Subcutaneous adipose tissue (tissue), 4 donors: ENCODE data around the gene DAB1. TPM values are rescaled to one million over a fixed set of nuclear protein-coding genes. Genes with fewer than 3 reads are reported as not detected.

Experiments
- CTCF ChIP-seq: fragments of 450-650 bp; IDR thresholded peaks from one replicate; pipeline ENCODE4 v1.5.1; 2016; ENCODE audit warnings: low read depth, mild to moderate bottlenecking, control low read depth, antibody characterized with exemption, moderate library complexity
- total RNA-seq, 4 donors: library from RNA; depleted of rRNA; stranded (reverse); fragments of >200 nt; gene quantifications; one replicate each; pipeline ENCODE4 v1.1.0, GENCODE V29; 2016

The DAB1 gene
- total RNA-seq, 4 donors from 2014 or later = 0.22 to 0.98 (median 0.45) TPM

- no peak for TF ChIP-seq CTCF
These were observed 248.4 kb downstream of the DAB1 start for GRCh38 chr1:57175506-57175905.

DNA sequence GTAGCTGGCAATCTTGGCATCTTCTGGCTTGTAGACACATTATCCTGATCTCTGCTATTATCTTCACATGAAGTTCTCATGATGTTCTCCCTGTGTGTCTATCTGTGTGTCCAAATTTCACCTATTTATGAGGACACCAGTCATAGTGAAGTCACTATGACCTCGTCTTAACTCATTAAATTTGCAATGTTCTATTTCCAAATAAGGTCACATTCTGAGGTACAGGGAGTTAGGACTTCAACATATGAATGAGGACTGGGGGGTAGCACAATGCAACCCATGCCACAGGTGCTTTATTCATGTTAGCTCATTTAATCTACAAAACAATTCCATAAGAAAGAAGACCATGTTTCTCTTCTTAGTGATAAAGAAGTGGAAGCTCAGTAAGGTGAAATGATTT is 251.8 kb downstream of the DAB1 start:
- no peak for TF ChIP-seq CTCF

GRCh38 chr1:57167997-57168396 is 255.9 kb downstream of the DAB1 start:
- TF ChIP-seq CTCF = no peak

DNA sequence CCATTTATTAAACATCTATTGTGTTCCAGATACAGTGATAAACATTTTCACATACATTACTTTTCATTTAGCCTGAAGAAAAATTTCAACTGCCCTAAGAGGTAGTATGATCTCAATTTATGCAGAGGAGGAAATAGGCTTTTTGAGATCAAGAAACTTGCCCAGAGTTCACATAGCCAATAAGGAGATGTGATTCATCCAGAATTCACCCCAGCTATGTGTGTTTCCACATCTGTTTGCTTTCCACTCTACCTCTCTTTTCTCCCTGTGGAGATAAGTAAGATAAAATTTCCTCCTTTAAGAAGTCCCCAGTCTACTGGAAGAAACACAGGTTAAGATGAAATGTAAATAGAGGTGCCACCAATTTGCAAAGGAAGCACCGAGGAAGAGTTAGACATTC is 258.3 kb downstream of the DAB1 start:
- no peak for TF ChIP-seq CTCF

- TF ChIP-seq CTCF = no peak
These were observed 259.3 kb downstream of the DAB1 start for GRCh38 chr1:57164584-57164983.

DNA sequence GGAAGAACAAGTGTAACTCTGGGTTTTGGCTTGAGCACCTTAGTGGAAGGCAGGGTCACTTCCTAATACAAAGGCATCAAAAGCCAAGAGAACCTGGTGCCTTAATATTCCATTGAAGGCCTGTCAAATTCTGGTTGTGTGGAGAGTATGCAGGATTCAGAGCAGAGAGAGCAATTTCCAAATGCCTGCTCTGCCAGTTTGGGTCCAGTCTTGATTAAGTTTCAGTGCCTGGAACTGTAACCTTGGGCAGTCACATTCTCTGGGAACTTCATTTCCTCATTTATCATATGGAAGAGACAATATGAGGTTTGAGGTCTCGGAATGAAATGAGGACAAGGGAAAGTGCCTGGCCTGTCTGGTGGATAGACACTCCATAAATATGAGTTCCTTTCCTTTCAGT is 260.1 kb downstream of the DAB1 start:
- TF ChIP-seq CTCF = no peak

DNA sequence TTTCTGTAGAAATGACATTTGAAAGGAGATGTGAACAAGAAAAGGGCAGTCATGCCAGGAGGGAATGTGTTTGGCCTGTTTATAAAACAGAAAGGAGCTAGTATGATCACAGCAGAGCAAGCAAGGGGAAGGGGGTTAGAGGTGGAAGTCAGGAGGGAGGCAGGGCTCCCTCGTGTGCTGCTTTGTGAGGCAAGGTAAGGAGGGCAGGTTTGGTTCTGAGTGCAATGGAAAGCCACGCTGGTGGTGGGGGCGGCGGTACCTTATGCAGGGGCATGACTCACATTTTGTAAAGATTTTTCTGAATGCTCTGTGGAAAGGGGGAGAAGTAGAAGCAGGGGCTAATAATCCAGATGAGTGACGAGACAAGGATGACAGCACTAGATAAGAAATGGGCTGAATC is 260.5 kb downstream of the DAB1 start:
- TF ChIP-seq CTCF = no peak
